Gastrocnemius medialis (tissue), 4 donors: ENCODE data around the gene SCD. TPM values are rescaled to one million over a fixed set of nuclear protein-coding genes. Genes with fewer than 3 reads are reported as not detected.
"Not testable (repeated sequence)": the region's sequence is repeated elsewhere in the genome, so short reads cannot be mapped to it uniquely, and the experiment has no call there.

Source experiments
- ATAC-seq, 2 donors: fragments of 150-250 bp; one replicate each; pipeline ENCODE4 v1.9.1; 2016
- DNase-seq, 2 donors: peaks; one replicate each; pipeline ENCODE4 v3.0.0-alpha.2; 2019
- H3K27ac ChIP-seq, 4 donors: fragments of 200-600 bp; sonication (generic); 1 replicate in 1 of 4; 2 replicates in 3 of 4; pipeline ENCODE4 v1.5.1; 2016 to 2018; ENCODE audit warnings: mild to moderate bottlenecking in 2 of 4, moderate library complexity in 1 of 4
- H3K27me3 ChIP-seq, 3 donors: fragments of 200-600 bp; sonication (generic) in 2 of 3; 1 replicate in 1 of 3; 2 replicates in 2 of 3; pipeline versions ENCODE4 v1.5.1 to v1.6.0; 2016 to 2019; ENCODE audit warnings: mild to moderate bottlenecking in 1 of 3, moderate library complexity in 1 of 3
- H3K36me3 ChIP-seq, 2 donors: fragments of 200-600 bp; sonication (generic) in 1 of 2; one replicate each; pipeline ENCODE4 v1.5.1; 2017 to 2018
- H3K4me1 ChIP-seq, 2 donors: fragments of 200-600 bp; sonication (generic) in 1 of 2; one replicate each; pipeline ENCODE4 v1.5.1; 2016 to 2017; ENCODE audit warnings: mild to moderate bottlenecking in 2 of 2
- H3K4me3 ChIP-seq, 4 donors: fragments of 200-600 bp; sonication (generic) in 3 of 4; 1 replicate in 1 of 4; 2 replicates in 3 of 4; pipeline ENCODE4 v1.5.1; 2016 to 2019; ENCODE audit warnings: mild to moderate bottlenecking in 2 of 4
- H3K9me3 ChIP-seq, 3 donors: fragments of 200-600 bp; sonication (generic) in 2 of 3; 1 replicate in 1 of 3; 2 replicates in 2 of 3; pipeline ENCODE4 v1.5.1; 2016 to 2019
- POLR2A ChIP-seq, 2 donors: fragments of 450-650 bp; IDR thresholded peaks; one replicate each; pipeline ENCODE4 v1.6.1; 2017; ENCODE audit warnings: antibody characterized with exemption in 2 of 2, mild to moderate bottlenecking in 2 of 2, moderate library complexity in 2 of 2
- in situ Hi-C, 4 donors: fragments of 200-750 bp; cut with MboI; loops; one replicate each; pipeline versions ENCODE4 v1.15.0 to v1.8.0; 2017; ENCODE audit warnings: low sequenced_read_pairs in 4 of 4
- intact Hi-C: fragments of 100-400 bp; cut with DNase I; formaldehyde crosslinking; loops from one replicate; pipeline ENCODE4 v1.15.1; 2023; ENCODE audit warnings: low total_unique reads
- total RNA-seq, 4 donors: library from RNA; depleted of rRNA; stranded (reverse); fragments of >200 nt; gene quantifications; one replicate each; pipeline versions ENCODE4 v1.1.0 to v1.2.3, GENCODE V29; 2016
- TF ChIP-seq, protein P1 (sequence below), 5 experiments: fragments of 450-650 bp in 3 of 5; fragments of 200-600 bp in 2 of 5; sonication (generic) in 2 of 5; IDR thresholded peaks in 4 of 5; conservative IDR thresholded peaks in 1 of 5; 1 replicate in 4 of 5; 2 replicates in 1 of 5; pipeline ENCODE4 v1.5.1; 2016 to 2019; ENCODE audit warnings: antibody characterized with exemption in 5 of 5, mild to moderate bottlenecking in 3 of 5, moderate library complexity in 3 of 5

SCD gene
- total RNA-seq, 4 donors from 2014 or later = 1.1 to 1.9 (median 1.6) TPM

DNA sequence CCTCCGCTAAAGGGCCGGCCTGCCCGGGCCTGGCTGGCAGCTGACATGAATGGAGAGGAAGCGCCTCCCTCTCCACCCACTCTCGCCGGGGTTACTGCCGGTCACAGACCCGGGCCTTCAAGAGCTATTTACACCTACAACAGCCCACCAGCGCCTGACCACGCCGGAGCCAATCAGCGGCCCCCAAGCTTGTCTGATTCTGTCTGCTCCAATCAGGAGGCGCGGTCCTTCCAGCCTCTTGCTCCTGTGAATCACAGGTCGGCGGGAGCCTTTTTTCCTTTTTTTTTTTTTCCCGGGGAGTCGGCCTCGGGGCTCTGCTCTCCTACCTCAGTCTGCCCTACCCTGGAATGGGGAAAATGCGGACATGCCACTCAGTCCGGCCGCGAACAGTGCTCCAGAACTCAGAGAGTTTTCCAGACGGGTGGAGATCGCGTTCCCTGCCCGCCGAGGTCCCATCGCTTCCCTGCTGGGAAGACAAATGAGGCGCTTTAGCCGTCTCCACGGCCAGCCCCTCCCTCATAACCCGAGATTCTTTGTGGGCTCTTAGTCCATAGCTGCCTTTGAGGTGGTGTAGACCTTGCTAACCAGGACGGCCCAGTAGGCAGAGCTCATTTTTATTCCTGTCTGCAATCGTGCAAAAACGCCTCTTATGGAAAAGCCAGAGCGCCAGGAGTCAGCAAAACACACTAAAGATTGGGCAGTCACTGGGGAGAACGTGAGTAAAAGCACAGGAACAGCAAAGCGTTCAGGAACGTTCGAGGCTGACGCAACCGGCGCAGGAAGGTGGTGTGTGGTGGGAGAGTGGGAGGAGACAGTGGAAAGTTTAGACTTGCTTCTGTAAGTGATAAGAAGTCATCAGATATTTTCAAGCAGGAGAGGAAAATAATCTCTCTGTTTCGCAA lies 26.5 kb downstream of the SCD start:
- in situ Hi-C loops (no loop called here), intact Hi-C loops (loop anchor here (1.0 to 10.0 kb wide), 7 partner anchors 8 to 756 kb away; partner anchors contain the start of genes BLOC1S2, ERLIN1, SEC31B and SLF2)
- peak overlapping the region; percentile 97 to 99 (median 97) for H3K27ac ChIP-seq
- H3K36me3 ChIP-seq = no peaks in the 10 kb centered on the region
- H3K27me3 ChIP-seq = no peaks in the 10 kb centered on the region
- peak; percentile 77 to 80 for ATAC-seq
- H3K4me3 ChIP-seq = peak overlapping the region; percentile 66 to 76 (median 74)
- TF ChIP-seq POLR2A (IDR thresholded peaks at IDR 0.05) = peak; percentile 45 to 85
- TF ChIP-seq, protein P1, sequence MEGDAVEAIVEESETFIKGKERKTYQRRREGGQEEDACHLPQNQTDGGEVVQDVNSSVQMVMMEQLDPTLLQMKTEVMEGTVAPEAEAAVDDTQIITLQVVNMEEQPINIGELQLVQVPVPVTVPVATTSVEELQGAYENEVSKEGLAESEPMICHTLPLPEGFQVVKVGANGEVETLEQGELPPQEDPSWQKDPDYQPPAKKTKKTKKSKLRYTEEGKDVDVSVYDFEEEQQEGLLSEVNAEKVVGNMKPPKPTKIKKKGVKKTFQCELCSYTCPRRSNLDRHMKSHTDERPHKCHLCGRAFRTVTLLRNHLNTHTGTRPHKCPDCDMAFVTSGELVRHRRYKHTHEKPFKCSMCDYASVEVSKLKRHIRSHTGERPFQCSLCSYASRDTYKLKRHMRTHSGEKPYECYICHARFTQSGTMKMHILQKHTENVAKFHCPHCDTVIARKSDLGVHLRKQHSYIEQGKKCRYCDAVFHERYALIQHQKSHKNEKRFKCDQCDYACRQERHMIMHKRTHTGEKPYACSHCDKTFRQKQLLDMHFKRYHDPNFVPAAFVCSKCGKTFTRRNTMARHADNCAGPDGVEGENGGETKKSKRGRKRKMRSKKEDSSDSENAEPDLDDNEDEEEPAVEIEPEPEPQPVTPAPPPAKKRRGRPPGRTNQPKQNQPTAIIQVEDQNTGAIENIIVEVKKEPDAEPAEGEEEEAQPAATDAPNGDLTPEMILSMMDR (IDR thresholded peaks at IDR 0.05 in 4 of 5, conservative IDR thresholded peaks at IDR 0.05 in 1 of 5) = no peak
- peak; percentile 98 to 99 for DNase-seq
- H3K4me1 ChIP-seq = peaks cover 42 to 45% of the 10 kb centered on the region in 2 donors
- H3K9me3 ChIP-seq = no peaks in the 10 kb centered on the region

DNA sequence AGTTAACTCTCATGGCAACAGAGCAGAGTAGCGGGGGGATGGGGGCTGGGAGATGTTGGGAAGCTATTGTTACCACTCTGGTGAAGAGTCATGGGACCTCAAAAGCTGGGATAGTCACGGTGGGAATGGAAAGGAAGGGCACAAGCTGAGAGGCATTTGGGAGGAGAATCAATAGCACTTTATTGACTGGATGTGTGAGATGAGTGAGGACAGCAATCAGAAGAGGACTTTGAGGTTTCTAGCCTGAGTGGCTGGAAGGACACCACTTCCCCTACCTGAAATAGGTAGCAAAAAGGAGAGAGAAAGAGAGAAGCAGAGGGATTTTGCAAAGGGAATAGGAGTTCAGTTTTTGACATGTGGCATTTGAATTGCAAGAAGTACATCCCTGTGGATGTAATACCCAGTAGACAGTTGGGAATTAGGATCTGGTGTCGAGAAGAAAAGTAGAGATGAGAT lies 27.2 kb downstream of the SCD start:
- no peaks in the 10 kb centered on the region for H3K36me3 ChIP-seq
- no peaks in the 10 kb centered on the region for H3K9me3 ChIP-seq
- H3K27ac ChIP-seq = peak overlapping the region; percentile 97 to 99 (median 97)
- no peaks in the 10 kb centered on the region for H3K27me3 ChIP-seq
- intact Hi-C loops = loop anchor here (2.0 to 10.0 kb wide), 6 partner anchors 58 to 757 kb away; partner anchors contain the start of genes BLOC1S2, ERLIN1, SEC31B and SLF2
- peak overlapping the region; percentile 66 to 76 (median 74) for H3K4me3 ChIP-seq
- peaks cover 42 to 45% of the 10 kb centered on the region in 2 donors for H3K4me1 ChIP-seq
- in situ Hi-C loops = no loop called here
- ATAC-seq = no peak
- no peak for DNase-seq
- TF ChIP-seq POLR2A (IDR thresholded peaks at IDR 0.05) = no peak
- TF ChIP-seq, protein P1 (IDR thresholded peaks at IDR 0.05 in 4 of 5, conservative IDR thresholded peaks at IDR 0.05 in 1 of 5) = no peak

DNA sequence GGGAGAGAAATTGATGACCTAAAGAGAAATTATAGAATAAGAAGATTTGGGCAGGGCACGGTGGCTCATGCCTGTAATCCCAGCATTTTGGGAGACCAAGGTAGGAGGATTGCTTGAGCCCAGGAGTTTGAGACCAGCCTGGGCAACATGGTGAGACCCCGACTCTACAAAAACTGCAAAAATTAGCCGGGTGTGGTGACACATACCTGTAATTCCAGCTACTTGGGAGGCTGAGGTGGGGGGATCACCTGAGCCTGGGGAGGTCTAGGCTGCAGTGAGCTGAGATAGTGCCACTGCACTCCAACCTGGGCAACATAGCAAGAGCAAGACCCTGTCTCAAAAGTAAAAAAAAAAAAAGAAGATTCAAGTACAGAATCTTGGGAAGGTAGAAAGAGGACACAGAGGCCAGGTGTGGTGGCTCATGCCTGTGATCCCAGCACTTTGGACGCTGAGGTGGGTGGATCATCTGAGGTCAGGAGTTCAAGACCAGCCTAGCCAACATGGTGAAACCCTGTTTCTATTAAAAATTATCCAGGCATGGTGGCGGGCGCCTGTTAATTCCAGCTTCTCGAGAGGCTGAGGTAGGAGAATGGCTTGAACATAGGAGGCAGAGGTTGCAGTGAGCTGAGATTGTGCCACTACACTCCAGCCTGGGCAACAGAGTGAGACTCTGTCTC lies 27.8 kb downstream of the SCD start:
- peak overlapping the region; percentile 97 to 99 (median 97) for H3K27ac ChIP-seq
- H3K4me1 ChIP-seq = peaks cover 39 to 44% of the 10 kb centered on the region in 2 donors
- H3K36me3 ChIP-seq, H3K9me3 ChIP-seq, ATAC-seq, in situ Hi-C loops, DNase-seq, H3K27me3 ChIP-seq: not testable (repeated sequence)
- intact Hi-C loops = loop anchor here (2.0 to 10.0 kb wide), 6 partner anchors 57 to 758 kb away; partner anchors contain the start of genes BLOC1S2, ERLIN1, SEC31B and SLF2
- peak overlapping the region in 1 of 4 donors; percentile 74 for H3K4me3 ChIP-seq

DNA sequence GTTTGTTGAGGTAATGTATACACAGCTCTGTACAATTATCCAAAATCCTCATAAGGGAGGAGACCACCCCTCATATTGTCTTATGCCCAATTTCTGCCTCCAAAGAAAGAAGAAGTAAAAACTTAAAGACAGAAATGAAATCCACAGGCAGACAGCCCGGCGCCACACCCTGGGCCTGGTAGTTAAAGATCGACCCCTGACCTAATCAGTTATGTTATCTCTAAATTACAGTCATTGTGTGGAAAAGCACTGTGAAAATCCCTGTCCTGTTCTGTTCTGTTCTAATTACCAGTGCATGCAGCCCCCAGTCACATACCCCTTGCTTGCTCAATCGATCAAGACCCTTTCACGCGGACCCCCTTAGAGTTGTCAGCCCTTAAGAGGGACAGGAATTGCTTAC lies 29.6 kb downstream of the SCD start:
- ATAC-seq, H3K4me3 ChIP-seq, H3K27me3 ChIP-seq, H3K36me3 ChIP-seq, H3K27ac ChIP-seq, in situ Hi-C loops, DNase-seq, H3K9me3 ChIP-seq: not testable (repeated sequence)
- H3K4me1 ChIP-seq = peaks cover 20 to 26% of the 10 kb centered on the region in 2 donors
- intact Hi-C loops = loop anchor here (10.0 kb wide), 1 partner anchor 538 kb away; the partner anchor contains the start of gene SLF2

DNA sequence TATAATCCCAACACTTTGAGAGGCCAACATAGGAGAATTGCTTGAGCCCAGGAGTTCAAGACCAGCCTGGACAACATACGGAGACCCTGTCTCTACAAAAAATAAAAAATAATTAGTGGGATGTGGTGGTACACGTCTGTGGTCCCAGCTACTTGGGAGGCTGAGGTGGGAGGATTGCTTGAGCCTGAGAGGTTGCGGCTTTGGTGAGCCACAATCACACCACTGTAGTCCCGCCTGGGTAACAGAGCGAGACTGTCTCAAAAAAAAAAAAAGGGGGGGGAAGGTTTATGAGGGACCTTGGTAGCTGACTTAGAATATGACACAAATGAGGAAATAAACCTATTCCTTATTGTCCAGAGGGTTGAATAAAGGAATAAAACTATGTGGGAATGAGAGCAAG lies 30.8 kb downstream of the SCD start:
- no peak for TF ChIP-seq POLR2A (IDR thresholded peaks at IDR 0.05)
- TF ChIP-seq, protein P1 (IDR thresholded peaks at IDR 0.05 in 4 of 5, conservative IDR thresholded peaks at IDR 0.05 in 1 of 5) = no peak
- Histone ChIP-seq H3K9me3 (no peaks in the 10 kb centered on the region), H3K27ac (no peak overlapping the region), H3K36me3 (peaks cover 0 to 15% of the 10 kb centered on the region in 2 donors), H3K4me1 (peaks cover 14 to 15% of the 10 kb centered on the region in 2 donors), H3K4me3 (no peak overlapping the region), H3K27me3 (no peaks in the 10 kb centered on the region)
- in situ Hi-C loops = no loop called here
- intact Hi-C loops = loop anchor here (10.0 kb wide), 1 partner anchor 537 kb away; the partner anchor contains the start of gene SLF2
- no peak for DNase-seq
- ATAC-seq = no peak
